Psoas muscle (tissue), 8 donors: ENCODE results near the gene GTF2H4. TPM values are rescaled to one million over a fixed set of nuclear protein-coding genes. Genes with fewer than 3 reads are reported as not detected.

Source experiments
- ATAC-seq, 4 donors: fragments of 200-7000 bp; cut with Tn5 transposase; one replicate each; pipeline ENCODE4 v1.9.1; 2020; ENCODE audit warnings: moderate library complexity in 3 of 4, mild to moderate bottlenecking in 2 of 4
- DNase-seq, 2 donors: peaks; one replicate each; pipeline ENCODE4 v3.0.0-alpha.2; 2020
- H3K27ac ChIP-seq: fragments of 200-600 bp; one replicate; pipeline ENCODE4 v1.8.0; 2022
- H3K27me3 ChIP-seq, 3 donors: fragments of 200-600 bp in 1 of 3; one replicate each; pipeline versions ENCODE4 v1.6.1 to v1.8.0; 2013 to 2022; ENCODE audit warnings: low read length in 2 of 3, mild to moderate bottlenecking in 2 of 3, moderate library complexity in 1 of 3; ENCODE audit not compliant: insufficient read depth in 3 of 3
- H3K36me3 ChIP-seq, 2 donors: fragments of 200-600 bp in 1 of 2; one replicate each; pipeline versions ENCODE4 v1.6.1 to v1.8.0; 2013 to 2022; ENCODE audit warnings: low read depth in 1 of 2, mild to moderate bottlenecking in 1 of 2, moderate library complexity in 1 of 2; ENCODE audit not compliant: insufficient read depth in 1 of 2
- H3K4me1 ChIP-seq: fragments of 200-600 bp; one replicate; pipeline ENCODE4 v1.8.0; 2022
- H3K4me3 ChIP-seq: fragments of 200-600 bp; one replicate; pipeline ENCODE4 v1.8.0; 2022; ENCODE audit warnings: mild to moderate bottlenecking
- H3K9me3 ChIP-seq: fragments of 200-600 bp; one replicate; pipeline ENCODE4 v1.8.0; 2022
- WGBS, 3 donors: extraction: QIAGEN DNeasy Blood & Tissue Kit; methylation state at CpG; one replicate each; pipeline versions ENCODE4 v1.1.6 to v1.1.7; 2013; 5-methylcytosine and 5-hydroxymethylcytosine counted together
- intact Hi-C, 2 donors: fragments of 100-400 bp; cut with DNase I; formaldehyde crosslinking; loops; one replicate each; pipeline versions ENCODE4 v1.11.0 to v1.14.2; 2022
- polyA plus RNA-seq, 3 donors: library from polyadenylated mRNA; stranded (reverse); fragments of 200-250 nt; gene quantifications; one replicate each; pipeline ENCODE4 v1.2.3, GENCODE V29; 2013
- total RNA-seq, 4 donors: library from RNA; stranded (reverse); fragmentation: NEBNext Ultra II Directional in 2 of 4; extraction: Animal tissue kit (Norgen Biotek cat#: 25700) in 2 of 4; gene quantifications; one replicate each; pipeline versions ENCODE4 v1.2.1 to v1.2.4, GENCODE V29; 2021 to 2023
- TF ChIP-seq, protein P1 (sequence below): fragments of 200-600 bp; IDR thresholded peaks from one replicate; pipeline ENCODE4 v1.8.0; 2022; ENCODE audit warnings: antibody characterized with exemption
- donor health status: healthy with polysubstance abuse.
- donor health status: DM: no; HTN: no; CAD: no; lungs with moderate emphysema.
- donor health status: Bipolar disorder and iron deficiency.
- donor health status: healthy.
- donor health status: DM: yes; HTN: yes; CAD: no.
- donor health status: DM: no; HTN: no; CAD: no.
- donor health status: DM: no; HTN: no; CAD: no.
- donor health status: DM: yes; HTN: yes; CAD: no.

Gene GTF2H4
- total and polyA plus RNA-seq, 7 donors = 13.3 to 30.8 (median 18.9) TPM

DNA sequence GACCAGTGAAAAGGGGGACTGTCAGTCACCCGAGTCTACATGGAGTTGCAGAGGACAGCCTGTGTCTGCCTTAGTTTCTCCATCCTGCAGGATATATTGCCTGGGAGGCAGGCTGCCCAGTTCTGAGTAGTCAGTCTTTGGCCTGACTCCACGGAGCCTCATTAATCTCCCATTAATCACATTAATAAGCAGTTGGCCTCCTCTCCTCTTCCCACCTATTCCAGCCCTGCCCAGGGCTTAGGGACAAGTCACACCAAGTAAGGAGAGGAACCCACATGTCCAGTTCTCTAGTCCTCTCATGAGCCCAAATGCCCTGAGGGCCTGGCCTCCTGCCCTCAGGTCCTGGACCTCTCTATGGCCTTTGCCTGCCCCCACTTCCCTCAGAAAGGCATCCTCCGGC is 31.5 kb downstream of the GTF2H4 start:
- WGBS, 3 donors = 51 to 57% (median 55%) methylated on average over 3 of the region's 3 CpGs
- peaks cover 0 to 24% (median 6%) of the 10 kb centered on the region in 3 donors for H3K27me3 ChIP-seq
- H3K4me3 ChIP-seq = no peak overlapping the region
- no peak for DNase-seq
- H3K9me3 ChIP-seq = no peaks in the 10 kb centered on the region
- no peaks in the 10 kb centered on the region for H3K4me1 ChIP-seq
- TF ChIP-seq, protein P1, sequence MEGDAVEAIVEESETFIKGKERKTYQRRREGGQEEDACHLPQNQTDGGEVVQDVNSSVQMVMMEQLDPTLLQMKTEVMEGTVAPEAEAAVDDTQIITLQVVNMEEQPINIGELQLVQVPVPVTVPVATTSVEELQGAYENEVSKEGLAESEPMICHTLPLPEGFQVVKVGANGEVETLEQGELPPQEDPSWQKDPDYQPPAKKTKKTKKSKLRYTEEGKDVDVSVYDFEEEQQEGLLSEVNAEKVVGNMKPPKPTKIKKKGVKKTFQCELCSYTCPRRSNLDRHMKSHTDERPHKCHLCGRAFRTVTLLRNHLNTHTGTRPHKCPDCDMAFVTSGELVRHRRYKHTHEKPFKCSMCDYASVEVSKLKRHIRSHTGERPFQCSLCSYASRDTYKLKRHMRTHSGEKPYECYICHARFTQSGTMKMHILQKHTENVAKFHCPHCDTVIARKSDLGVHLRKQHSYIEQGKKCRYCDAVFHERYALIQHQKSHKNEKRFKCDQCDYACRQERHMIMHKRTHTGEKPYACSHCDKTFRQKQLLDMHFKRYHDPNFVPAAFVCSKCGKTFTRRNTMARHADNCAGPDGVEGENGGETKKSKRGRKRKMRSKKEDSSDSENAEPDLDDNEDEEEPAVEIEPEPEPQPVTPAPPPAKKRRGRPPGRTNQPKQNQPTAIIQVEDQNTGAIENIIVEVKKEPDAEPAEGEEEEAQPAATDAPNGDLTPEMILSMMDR = no peak
- no peak overlapping the region for H3K27ac ChIP-seq
- ATAC-seq = no peak
- intact Hi-C loops = loop anchor here in 1 of 2 donors (5.0 kb wide), 1 partner anchor 108 kb away; no protein-coding TSS in a partner anchor
- H3K36me3 ChIP-seq = no peaks in the 10 kb centered on the region

- no peaks in the 10 kb centered on the region for H3K4me1 ChIP-seq
- TF ChIP-seq, protein P1 = no peak
- no peaks in the 10 kb centered on the region for H3K36me3 ChIP-seq
- H3K4me3 ChIP-seq = no peak within 1 kb of the TSS
- no peak for DNase-seq
- no peaks in the 10 kb centered on the region for H3K9me3 ChIP-seq
- peaks cover 0 to 24% (median 6%) of the 10 kb centered on the region in 3 donors for H3K27me3 ChIP-seq
- intact Hi-C loops = no loop called here
- no peak for ATAC-seq
- WGBS, 3 donors = 68 to 78% (median 73%) methylated on average over 15 to 16 of the region's 16 CpGs
- no peak within 1 kb of the TSS for H3K27ac ChIP-seq
Observed at GRCh38 chr6:30940361-30940986, 32.5 kb downstream of the GTF2H4 start, which contains the start of gene MUCL3. TSS of gene MUCL3 (plus strand) at chr6:30940973. CDS start at chr6:30941000, 27 bp downstream.

- Histone ChIP-seq H3K4me1 (no peaks in the 10 kb centered on the region), H3K36me3 (no peaks in the 10 kb centered on the region), H3K9me3 (no peaks in the 10 kb centered on the region), H3K4me3 (no peak overlapping the region), H3K27me3 (peaks cover 0 to 24% (median 6%) of the 10 kb centered on the region in 3 donors), H3K27ac (no peak overlapping the region)
- ATAC-seq (peak; percentile 57 to 85 (median 76)), DNase-seq (peak; percentile 70 to 80)
- intact Hi-C loops = no loop called here
- TF ChIP-seq, protein P1 = peak; percentile 31
- WGBS, 3 donors = 11 to 14% (median 14%) methylated on average over 15 of the region's 15 CpGs
Observed at GRCh38 chr6:30942338-30943060, 34.5 kb downstream of the GTF2H4 start.

DNA sequence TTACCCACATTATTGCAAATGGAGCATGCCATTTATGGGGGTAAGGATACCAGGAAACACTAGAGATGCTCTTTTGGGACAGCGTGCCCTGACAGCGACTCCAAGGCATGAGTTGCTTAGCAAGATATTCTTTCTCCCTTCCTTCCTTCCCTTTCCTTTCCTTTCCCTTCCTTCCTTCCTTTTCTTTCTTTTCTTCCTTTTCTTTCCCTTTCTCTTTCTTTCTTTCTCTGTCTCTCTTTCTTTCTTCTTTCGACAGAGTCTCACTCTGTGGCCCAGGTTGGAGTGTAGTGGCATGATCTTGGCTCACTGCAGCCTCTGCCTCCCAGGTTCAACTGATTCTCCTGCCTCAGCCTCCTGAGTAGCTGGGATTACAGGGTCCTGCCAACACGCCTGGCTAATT is 36.0 kb downstream of the GTF2H4 start:
- Histone ChIP-seq H3K9me3 (no peaks in the 10 kb centered on the region), H3K4me3 (no peak overlapping the region), H3K27ac (no peak overlapping the region), H3K4me1 (no peaks in the 10 kb centered on the region), H3K27me3 (peaks cover 0 to 24% (median 6%) of the 10 kb centered on the region in 3 donors), H3K36me3 (no peaks in the 10 kb centered on the region)
- DNase-seq = no peak
- 87 to 91% (median 88%) methylated on average over 4 of the region's 4 CpGs for WGBS, 3 donors
- ATAC-seq = no peak
- intact Hi-C loops = no loop called here
- TF ChIP-seq, protein P1 = no peak
